Cardiac muscle cell (in vitro differentiated cells and primary cell): ENCODE measurements around the gene PARD3. TPM values are rescaled to one million over a fixed set of nuclear protein-coding genes. Genes with fewer than 3 reads are reported as not detected.

Source experiments
- DNase-seq, 2 donors: peaks; one replicate each; pipeline versions ENCODE4 v3.0.0 to v3.0.0-alpha.2; 2010 to 2017; ENCODE audit warnings: low read depth in 1 of 2, low spot score in 1 of 2
- H3K27ac ChIP-seq: fragments of 200-600 bp; sonication (generic); 2 replicates; pipeline ENCODE4 v1.5.1; 2016
- H3K27me3 ChIP-seq: fragments of 200-600 bp; sonication (generic); 2 replicates; pipeline ENCODE4 v1.6.0; 2016; ENCODE audit warnings: control low read depth
- H3K36me3 ChIP-seq: fragments of 200-600 bp; sonication (generic); 2 replicates; pipeline ENCODE4 v1.5.1; 2016; ENCODE audit warnings: control low read depth
- H3K4me1 ChIP-seq: fragments of 200-600 bp; sonication (generic); 2 replicates; pipeline ENCODE4 v1.8.1; 2017; ENCODE audit warnings: low read depth, mild to moderate bottlenecking, mixed run types
- H3K4me3 ChIP-seq: fragments of 200-600 bp; sonication (generic); 2 replicates; pipeline ENCODE4 v1.5.1; 2016; ENCODE audit warnings: mild to moderate bottlenecking
- H3K9me3 ChIP-seq: fragments of 200-600 bp; sonication (generic); 2 replicates; pipeline ENCODE4 v1.5.1; 2017; ENCODE audit warnings: low read depth, mild to moderate bottlenecking, control low read depth
- polyA plus RNA-seq: library from polyadenylated mRNA; unstranded; fragments of >200 nt; fragmentation: Nextera tagmentation; extraction: Ambion mirVana; gene quantifications from 2 replicates; pipeline ENCODE4 v1.2.1, GENCODE V29; 2016
- total RNA-seq: library from RNA; depleted of rRNA; stranded (reverse); fragments of >200 nt; gene quantifications from 2 replicates; pipeline ENCODE4 v1.2.3, GENCODE V29; 2016
- TF ChIP-seq, protein P1 (sequence below): IDR thresholded peaks from 2 replicates; pipeline ENCODE4 v1.5.1; 2012; ENCODE audit warnings: low read depth, mild to moderate bottlenecking, low read length

PARD3 gene
- total and polyA plus RNA-seq, 2 experiments from 2014 or later = 36.5 to 64.8 TPM

DNA sequence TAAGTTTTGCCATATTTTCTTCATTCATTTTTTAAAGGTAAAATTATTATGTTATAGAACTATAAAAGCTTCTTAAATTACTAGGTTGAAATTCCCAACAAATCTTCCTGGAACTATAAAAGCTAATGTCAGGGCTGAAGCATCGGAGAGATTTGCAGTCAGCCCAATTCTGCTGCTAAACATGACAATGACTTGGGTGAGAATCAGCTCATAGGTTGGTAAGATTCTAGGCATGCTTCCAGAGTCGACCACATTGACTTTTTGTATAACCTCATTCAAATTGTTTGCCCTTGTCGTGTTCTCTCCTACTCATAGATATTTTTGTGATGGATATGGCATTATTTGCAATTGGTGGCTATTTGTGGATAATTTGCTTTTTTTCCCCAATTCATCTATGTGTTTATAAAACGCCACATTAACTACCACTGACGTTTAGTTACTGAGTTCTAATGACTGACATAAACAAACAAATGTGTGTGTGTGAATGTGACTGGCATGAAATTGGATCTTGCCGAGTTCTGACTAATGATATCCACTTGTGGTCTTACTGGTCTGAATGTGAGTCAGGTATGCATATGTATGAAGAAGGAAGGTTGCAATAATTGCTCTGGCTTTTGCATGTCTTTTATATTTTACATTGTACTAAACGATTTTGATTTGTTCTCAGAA, 579.8 kb downstream of the PARD3 start:
- H3K27ac ChIP-seq = no peak overlapping the region
- H3K36me3 ChIP-seq = no peaks in the 10 kb centered on the region
- no peak for DNase-seq
- no peak overlapping the region for H3K4me3 ChIP-seq
- TF ChIP-seq, protein P1, sequence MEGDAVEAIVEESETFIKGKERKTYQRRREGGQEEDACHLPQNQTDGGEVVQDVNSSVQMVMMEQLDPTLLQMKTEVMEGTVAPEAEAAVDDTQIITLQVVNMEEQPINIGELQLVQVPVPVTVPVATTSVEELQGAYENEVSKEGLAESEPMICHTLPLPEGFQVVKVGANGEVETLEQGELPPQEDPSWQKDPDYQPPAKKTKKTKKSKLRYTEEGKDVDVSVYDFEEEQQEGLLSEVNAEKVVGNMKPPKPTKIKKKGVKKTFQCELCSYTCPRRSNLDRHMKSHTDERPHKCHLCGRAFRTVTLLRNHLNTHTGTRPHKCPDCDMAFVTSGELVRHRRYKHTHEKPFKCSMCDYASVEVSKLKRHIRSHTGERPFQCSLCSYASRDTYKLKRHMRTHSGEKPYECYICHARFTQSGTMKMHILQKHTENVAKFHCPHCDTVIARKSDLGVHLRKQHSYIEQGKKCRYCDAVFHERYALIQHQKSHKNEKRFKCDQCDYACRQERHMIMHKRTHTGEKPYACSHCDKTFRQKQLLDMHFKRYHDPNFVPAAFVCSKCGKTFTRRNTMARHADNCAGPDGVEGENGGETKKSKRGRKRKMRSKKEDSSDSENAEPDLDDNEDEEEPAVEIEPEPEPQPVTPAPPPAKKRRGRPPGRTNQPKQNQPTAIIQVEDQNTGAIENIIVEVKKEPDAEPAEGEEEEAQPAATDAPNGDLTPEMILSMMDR = no peak
- no peaks in the 10 kb centered on the region for H3K9me3 ChIP-seq
- H3K4me1 ChIP-seq = peaks cover 13% of the 10 kb centered on the region
- H3K27me3 ChIP-seq = no peaks in the 10 kb centered on the region

DNA sequence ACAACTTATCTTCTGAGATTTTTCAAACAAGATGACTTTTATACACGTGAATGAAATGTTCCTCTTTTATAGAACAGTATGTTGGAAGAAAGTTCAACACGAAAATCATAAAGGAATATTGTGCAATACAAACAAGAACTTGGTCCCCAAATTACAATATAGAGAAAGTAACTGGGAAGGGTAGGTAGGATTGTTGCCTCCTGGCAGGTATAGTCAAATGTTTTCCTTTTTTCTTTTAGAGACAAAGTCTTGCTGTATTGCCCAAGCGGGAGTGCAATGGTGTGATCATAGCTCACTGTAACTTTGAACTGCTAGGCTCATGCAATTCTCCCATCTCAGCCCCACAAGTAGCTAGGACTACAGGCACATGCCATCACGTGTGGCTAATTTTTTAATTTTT, 582.6 kb downstream of the PARD3 start:
- H3K27ac ChIP-seq = no peak overlapping the region
- no peak overlapping the region for H3K4me3 ChIP-seq
- TF ChIP-seq, protein P1 = no peak
- H3K4me1 ChIP-seq = peaks cover 13% of the 10 kb centered on the region
- H3K27me3 ChIP-seq = no peaks in the 10 kb centered on the region
- no peaks in the 10 kb centered on the region for H3K36me3 ChIP-seq
- H3K9me3 ChIP-seq = no peaks in the 10 kb centered on the region
- no peak for DNase-seq

DNA sequence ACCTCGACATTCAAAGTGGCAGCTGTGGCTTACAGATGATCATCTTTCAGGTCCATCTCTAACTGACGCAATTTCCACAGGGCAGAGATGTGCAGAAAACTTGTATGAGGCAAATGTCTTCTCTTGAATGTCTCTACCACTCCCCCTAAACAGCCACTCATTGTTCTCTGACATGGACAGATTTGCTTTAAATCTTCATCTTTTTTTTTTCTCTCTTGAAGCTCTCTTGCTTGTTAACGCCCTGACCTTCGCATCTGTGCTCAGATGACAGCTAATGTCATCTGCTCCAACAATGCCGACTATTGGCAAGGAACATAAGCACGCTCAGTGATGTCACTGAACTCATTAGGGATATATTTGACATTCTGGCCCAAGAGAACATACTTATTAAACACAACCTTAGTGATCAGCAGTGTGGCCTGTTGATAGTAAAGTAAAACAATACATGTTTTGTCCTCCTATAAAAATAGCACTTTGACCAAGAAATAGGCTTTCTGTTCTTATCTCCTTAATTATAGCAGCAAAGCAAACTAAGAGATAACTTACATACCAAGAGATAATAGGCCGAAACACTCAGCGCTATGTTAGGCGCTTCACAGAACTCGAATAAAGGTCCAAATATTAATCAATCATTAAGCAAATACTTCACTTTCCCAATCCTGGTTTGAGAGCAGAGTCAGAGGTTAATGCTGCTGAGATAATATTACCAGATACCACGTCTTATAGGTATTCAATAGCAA, 583.5 kb downstream of the PARD3 start:
- Histone ChIP-seq H3K4me3 (no peak overlapping the region), H3K27me3 (no peaks in the 10 kb centered on the region), H3K27ac (no peak overlapping the region), H3K9me3 (no peaks in the 10 kb centered on the region), H3K36me3 (no peaks in the 10 kb centered on the region), H3K4me1 (peaks cover 13% of the 10 kb centered on the region)
- peak in 1 of 2 donors; percentile 12 for DNase-seq
- TF ChIP-seq, protein P1 = no peak

DNA sequence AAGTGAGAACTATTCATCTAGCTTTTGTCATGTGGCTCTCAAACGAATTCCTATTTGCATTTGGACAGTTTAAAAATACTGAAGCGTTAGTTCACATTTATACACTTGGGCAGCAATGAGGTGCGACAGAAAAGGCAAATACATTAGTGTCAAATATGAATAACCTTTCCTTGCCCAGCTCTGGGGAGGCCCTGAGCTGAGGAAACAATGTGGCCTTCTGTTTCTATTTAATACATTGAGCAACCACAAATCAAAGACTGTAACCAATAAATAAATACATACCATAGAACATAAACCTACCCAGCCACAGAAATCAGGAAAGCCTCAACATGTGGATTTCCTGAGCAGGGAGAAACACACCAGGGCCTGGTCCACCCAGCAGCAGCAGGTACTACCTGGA, 585.2 kb downstream of the PARD3 start:
- no peak overlapping the region for H3K27ac ChIP-seq

DNA sequence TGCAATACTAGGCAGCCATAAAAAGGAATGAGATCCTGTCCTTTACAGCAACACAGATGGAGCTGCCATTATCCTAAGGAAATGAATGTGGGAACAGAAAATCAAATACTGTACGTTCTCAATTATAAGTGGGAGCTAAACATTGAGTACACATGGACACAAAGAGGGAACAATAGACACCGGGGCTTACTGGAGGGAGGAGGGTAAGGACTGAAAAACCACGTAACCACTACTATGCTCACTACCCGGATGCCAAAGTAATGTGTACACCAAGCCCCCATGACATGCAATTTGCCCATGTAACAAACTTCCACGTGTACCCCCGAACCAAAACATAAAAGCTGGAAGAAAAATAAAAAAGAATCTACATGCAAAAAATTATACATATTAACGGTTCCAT, 587.0 kb downstream of the PARD3 start:
- no peaks in the 10 kb centered on the region for H3K9me3 ChIP-seq
- H3K4me3 ChIP-seq = no peak overlapping the region
- TF ChIP-seq, protein P1 = no peak
- no peaks in the 10 kb centered on the region for H3K27me3 ChIP-seq
- peaks cover 18% of the 10 kb centered on the region for H3K4me1 ChIP-seq
- no peak for DNase-seq
- H3K36me3 ChIP-seq = no peaks in the 10 kb centered on the region
- no peak overlapping the region for H3K27ac ChIP-seq

More for the DNA sequence above, 585.2 kb downstream of the PARD3 start:
- no peaks in the 10 kb centered on the region for H3K36me3 ChIP-seq
- H3K4me1 ChIP-seq = peaks cover 13% of the 10 kb centered on the region
- H3K9me3 ChIP-seq = no peaks in the 10 kb centered on the region
- H3K27me3 ChIP-seq = no peaks in the 10 kb centered on the region
- DNase-seq = no peak
- H3K4me3 ChIP-seq = no peak overlapping the region
- TF ChIP-seq, protein P1 = no peak
